ENCODE measurements around the gene ZNF823. TPM values are rescaled to one million over a fixed set of nuclear protein-coding genes. Genes with fewer than 3 reads are reported as not detected.
A peak's percentile ranks its signal among the peaks of the same experiment; 100 is the strongest.

Gene ZNF823
- total and polyA plus RNA-seq, 2 of the 13 experiments (the other 11 are each of a cell fraction or from before 2014, with no cell fraction given) = 5.7 to 11.7 TPM

- no peak for TF ChIP-seq NFYC (CRISPR knock-in tag; IDR thresholded peaks at IDR 0.05)
- peak; percentile 59; the same call in 1 of the 2 replicates for TF ChIP-seq MXD4 (CRISPR knock-in tag; IDR thresholded peaks at IDR 0.05)
- no peak for TF ChIP-seq AHDC1 (CRISPR knock-in tag; IDR thresholded peaks at IDR 0.05; ENCODE audit: borderline replicate concordance)
- TF ChIP-seq HINFP (CRISPR knock-in tag; IDR thresholded peaks at IDR 0.05; ENCODE audit: low read depth) = no peak
- no peak for TF ChIP-seq ZNF567 (CRISPR knock-in tag; IDR thresholded peaks at IDR 0.05; ENCODE audit: borderline replicate concordance)
- peak; percentile 37; the same call in 1 of the 2 replicates for TF ChIP-seq TFDP1 (CRISPR knock-in tag; IDR thresholded peaks at IDR 0.05; ENCODE audit: borderline replicate concordance)
- no peak for TF ChIP-seq ZNF367 (CRISPR knock-in tag; IDR thresholded peaks at IDR 0.05; ENCODE audit: borderline replicate concordance)
- no peak for TF ChIP-seq ZKSCAN8 (CRISPR knock-in tag; IDR thresholded peaks at IDR 0.05; ENCODE audit: borderline replicate concordance)
- TF ChIP-seq MAFG (CRISPR knock-in tag; IDR thresholded peaks at IDR 0.05) = no peak
- no peak for TF ChIP-seq FOXM1 (CRISPR knock-in tag; IDR thresholded peaks at IDR 0.05)
- no peak for TF ChIP-seq ZNF790 (CRISPR knock-in tag; IDR thresholded peaks at IDR 0.05; ENCODE audit: borderline replicate concordance)
- TF ChIP-seq MZF1 (CRISPR knock-in tag; IDR thresholded peaks at IDR 0.05; ENCODE audit: borderline replicate concordance) = no peak
- no peak for TF ChIP-seq ZNF704 (CRISPR knock-in tag; IDR thresholded peaks at IDR 0.05; ENCODE audit: borderline replicate concordance)
- TF ChIP-seq ZGPAT (CRISPR knock-in tag; IDR thresholded peaks at IDR 0.05) = no peak
- TF ChIP-seq KDM6A (CRISPR knock-in tag; IDR thresholded peaks at IDR 0.05; ENCODE audit: low read depth) = no peak
- TF ChIP-seq CENPX (CRISPR knock-in tag; IDR thresholded peaks at IDR 0.05) = no peak
Observed at GRCh38 chr19:11767633-11768133, 28.9 kb upstream of the ZNF823 start (continued).
